Middle frontal gyrus (tissue), 1 donor: Measurements from ENCODE around the gene SNX32.
A peak's percentile ranks its signal among the peaks of the same experiment; 100 is the strongest.

ENCODE experiments used
- DNase-seq: peaks from one replicate; pipeline ENCODE4 v3.0.0-alpha.2; 2015; ENCODE audit warnings: low spot score; ENCODE audit errors: extremely low spot score

Gene SNX32

DNA sequence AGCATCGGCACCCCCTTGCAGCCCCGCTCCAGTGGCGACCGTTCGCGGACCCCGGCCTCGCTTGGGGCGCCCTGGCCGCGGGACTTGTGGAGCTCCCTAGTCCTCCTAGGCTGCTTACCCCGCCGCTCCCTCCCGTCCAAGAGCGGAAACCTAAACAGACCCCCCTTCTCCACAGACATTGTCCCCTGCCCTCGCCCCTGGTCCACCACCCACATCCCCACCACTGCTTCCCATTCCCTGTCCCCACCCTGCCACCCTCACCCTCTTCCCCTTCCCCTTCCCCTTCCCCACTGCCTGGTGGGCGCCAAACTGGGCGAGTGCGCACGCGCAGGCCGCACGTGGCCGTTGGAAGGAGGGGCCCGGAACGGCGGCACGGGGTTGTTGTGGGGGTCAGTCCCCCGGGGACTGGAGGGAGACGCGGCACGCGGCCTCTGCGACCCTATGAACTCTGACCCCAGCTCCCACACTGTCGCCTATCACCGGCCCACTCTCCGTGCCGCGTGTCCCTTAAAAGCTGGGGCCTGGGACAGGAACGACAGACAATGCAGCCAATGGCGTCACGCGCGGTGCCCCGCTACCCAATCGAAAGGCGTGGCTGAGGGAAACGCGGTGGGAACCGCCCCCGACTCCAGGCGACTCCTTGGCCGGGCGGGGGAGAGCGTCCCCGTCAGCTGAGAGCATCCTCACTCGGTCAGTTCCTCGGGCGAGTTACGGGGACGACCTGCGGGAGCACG lies at the start of gene SNX32:
TSS of gene SNX32 (plus strand) at position 667 of the 734 bp plus-strand sequence. CDS start 103 bp downstream, outside the sequence.
- DNase-seq = peak; percentile 91

DNA sequence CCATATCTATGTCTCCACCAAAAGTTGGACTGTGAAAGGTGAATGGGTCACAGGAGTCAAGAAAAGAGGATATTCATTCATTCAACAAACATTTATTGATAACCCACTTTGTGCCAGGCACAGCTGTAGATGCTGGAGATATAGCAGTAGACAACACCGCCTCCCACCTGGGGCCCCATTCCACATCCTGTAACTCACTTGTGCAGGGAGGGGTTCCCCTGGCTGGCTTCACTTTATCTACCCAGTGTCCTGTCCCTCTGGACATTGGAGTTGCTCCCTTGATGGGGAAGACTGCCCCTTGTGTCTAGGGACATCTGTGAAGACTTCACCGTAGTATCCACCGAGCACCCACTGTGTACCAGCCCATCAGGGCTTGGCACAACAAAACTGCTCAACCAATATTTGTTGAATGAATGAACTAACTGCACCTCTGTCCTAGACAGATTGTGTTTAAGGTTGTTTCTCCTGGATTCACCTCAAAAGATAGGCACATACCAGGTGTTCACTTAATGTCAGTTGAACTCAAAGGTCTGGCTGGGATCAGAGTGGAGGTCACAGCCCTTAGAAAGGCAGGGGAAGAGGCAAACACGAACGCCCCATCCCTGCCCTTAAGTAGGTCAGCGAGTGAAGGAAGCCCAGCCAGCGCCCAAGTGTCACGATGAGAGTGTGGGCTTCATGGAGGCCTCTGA lies 48.3 kb upstream of the SNX32 start:
- no peak for DNase-seq

DNA sequence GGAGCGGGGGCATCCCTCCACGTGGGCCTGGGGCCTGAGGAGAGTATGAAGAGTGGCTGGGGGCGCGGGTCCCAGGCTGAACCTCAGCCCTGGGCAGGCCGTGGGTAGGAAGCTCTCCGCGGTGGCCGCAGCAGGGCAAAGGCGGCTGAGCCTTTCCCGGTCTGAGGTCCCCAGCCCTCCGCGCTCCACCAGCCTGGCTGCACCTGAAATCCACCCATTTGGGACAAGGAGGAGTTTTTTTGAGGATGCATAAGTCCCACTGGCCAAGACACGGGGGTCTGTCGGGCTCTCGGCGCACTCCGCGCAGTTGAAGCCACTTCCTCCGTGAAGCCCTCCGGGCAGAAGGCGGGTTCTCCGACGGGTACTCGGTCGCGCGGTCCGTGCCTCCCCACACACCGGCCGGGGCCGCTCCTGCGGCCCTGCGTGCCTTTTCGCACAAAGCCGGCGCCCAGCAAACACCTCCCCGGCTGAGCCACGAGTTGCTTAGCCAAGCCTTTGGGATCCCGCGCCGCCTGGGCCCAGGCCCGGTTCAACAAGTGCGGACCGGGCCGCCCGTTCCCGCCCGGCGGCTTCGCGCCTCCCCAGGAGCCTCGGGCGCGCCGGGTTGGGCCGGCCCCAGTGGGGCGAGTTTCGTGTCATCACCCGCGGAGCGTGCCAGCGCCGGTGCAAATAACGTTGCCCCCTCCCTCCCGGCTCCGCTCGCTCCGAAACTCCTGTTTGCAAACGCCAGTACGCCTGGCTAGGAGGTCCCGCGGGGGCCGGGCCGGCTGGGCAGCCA lies 47.6 kb upstream of the SNX32 start:
- no peak for DNase-seq

DNA sequence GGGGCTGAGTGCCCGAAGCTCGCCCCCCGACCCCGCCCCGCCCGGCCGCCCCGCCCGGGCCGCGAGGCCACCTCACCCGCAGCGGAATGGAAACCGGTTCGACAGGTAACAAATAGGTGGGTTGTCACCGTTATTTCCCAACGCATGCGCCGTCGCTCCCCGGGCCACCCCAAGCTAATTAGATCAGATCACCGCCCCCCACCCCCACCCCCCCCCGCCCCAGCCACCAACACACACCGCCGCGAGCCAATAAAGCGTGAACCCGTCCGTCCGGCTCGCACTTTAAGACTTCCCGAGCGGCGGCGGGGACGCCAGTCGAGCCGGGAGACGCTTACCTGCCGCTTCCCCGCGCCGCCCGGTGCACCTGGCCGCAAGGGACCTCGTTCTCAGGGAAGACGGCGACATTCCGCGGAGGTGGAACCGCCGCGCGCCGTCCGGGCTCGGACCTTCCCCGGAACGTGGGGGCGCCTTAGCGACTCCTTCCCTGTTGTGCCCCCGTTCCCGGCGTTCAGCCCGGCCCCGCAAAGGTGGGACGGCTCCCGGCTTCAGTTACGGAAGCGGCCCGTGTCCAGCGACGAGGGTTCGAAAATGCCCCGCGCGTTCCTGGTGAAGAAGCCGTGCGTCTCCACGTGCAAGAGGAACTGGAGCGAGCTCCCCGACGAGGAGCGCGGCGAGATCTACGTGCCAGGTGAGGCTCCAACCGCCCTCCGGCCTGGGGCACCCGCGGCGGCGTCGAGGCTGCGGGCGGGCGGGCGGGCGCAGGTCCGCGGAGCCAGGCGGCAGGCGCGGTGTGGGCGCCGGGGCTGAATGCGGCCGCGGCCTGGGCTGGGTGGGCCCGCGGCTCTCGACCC lies 46.8 kb upstream of the SNX32 start, which contains the start of gene OVOL1:
TSS of gene OVOL1 (plus strand) at position 278 of the 851 bp plus-strand sequence. CDS start at position 589, 311 bp downstream.
- no peak for DNase-seq

DNA sequence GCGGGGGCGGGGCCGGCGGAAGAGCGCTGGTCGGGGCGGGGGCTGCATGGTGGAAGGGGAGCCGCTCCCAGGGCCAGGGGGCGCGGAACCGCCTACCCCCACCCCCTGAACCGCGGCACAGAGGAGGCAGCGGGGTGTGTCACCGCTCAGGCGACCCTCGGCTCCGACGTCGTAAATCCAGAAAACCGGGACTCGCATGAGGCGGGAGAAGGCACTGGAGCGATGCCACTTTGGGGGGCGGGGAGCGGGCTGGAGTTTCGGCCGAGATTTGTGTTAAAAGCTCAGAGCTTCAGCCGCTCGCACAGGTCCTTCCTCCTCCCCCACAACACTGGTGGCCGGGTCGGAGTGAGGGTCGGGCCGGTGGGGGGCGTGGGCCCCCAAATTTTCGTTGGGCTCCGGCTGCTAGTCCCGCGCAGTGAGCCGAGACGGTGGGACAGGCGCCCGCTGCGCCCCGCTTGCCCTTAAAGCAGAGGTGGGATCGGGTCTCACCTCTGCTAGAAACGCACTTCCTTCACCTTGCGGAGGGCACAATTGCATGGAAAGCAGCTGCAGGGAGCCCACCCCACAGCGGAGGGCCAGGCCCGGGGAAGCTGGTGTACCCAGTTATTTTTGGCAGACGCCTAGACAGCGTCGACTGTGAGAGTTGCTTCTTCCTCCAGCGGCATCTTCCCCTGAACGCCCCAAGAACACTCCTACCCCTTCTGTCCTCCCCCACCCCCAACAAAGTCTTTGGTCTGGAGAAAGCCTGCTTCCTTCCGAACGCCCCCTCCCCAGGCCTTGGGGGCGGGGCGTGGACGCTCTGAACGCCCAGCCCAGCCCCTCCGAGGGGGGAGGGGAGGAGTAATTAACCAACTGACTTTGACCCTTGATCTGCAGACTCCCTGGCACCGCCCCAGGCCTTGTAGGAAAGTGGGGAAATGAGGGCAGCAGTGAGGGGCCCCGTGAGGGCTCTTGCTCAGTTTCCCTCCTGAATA lies 45.8 kb upstream of the SNX32 start:
- no peak for DNase-seq

DNA sequence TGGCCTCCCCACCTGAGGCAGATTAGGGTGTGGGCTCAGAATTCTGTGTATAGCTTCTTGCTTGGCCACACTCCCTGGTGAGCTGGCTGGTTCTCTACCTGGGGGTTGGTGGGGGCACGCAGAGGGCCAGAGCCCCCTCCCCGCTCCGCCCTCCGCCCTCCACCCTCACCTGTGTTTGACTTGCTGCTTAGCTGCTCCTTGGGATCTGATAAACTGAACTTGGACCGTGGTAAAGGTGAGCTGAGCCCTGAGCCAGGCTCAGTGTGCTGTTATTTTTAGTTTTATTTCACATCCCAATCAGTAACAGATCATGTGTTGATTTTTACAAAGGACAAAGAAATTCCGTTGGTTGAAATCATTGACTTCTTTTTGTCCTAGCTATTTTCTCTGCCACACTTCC lies 44.9 kb upstream of the SNX32 start:
- no peak for DNase-seq

DNA sequence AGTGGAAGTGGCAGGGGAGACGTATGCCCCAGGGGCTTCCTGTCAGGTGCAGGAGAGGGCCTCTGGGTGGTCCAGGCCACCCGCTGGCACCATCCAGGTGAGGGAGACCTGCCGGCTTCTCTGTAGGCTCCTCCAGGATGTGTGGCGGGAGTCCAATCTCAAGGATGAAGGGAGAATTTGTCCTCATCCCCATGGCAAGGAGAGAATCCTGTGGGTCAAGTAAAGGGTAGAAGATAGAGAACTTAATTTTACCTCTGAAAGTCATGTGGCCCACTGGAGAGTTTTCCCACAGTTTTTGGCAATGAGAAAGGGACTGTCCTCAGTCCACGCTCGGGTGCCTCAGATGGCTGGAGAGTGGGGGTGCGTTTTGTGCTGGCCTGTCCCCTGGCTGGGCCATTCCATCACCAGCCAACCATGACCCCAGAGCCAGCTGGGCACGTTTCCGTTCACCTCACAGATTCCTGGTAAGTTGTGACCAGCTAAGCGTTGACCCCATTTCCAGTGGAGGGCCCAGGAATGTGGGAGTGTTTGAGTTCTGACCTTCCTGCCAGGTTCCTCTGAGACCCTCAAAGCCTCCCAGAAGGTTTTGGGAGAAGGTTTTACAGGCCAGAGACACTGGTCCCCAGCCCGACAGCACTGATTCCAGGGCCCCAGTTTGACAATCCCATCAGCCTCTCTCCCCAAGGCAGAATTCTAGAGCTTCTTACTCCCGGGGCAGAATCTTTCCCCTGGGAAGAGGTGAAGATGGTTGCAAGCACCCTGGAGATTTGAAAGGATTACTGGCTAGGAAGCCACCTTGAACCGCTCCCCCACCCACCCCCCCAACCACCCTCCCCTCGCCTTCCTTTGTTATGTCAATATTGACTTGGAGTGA lies 44.3 kb upstream of the SNX32 start:
- no peak for DNase-seq

DNA sequence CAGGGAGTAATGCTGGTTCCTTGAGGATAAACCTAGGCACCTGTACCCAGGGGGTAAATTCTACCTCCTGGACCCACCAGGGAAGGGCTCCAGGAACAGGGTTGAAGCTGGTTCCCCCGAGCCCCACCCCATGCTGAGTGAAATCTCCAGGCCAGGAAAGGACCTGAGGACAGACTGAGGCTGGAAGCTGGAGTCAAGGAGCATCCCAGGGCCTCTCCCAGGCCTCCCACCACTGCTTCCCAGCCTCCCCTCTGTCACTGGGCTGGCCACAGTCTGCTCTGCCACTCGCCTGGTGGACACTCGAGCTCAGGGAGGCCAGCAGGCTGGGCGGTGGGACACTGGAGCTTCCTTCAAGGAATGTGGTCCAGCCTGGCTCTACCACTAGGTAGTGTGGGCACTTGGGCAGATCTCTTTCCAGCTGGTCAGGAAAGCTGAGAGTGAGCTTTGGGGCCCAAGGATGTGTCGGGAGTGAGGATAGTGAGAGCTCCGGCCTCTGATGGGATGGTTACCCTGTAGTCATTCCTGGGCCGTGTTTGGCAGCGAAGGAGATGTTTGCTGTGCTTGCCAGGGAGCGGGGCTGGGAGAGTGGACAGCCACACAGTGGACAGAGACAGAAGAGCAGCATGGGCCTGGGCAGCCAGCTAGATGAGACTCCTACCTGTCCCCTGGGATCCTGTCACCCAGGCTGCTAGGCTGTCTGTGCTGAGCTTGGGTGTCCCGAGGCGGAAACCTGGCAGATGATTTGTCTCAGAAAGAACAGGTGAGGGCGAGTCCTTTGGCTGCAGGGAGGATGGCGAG lies 43.5 kb upstream of the SNX32 start:
- no peak for DNase-seq

DNA sequence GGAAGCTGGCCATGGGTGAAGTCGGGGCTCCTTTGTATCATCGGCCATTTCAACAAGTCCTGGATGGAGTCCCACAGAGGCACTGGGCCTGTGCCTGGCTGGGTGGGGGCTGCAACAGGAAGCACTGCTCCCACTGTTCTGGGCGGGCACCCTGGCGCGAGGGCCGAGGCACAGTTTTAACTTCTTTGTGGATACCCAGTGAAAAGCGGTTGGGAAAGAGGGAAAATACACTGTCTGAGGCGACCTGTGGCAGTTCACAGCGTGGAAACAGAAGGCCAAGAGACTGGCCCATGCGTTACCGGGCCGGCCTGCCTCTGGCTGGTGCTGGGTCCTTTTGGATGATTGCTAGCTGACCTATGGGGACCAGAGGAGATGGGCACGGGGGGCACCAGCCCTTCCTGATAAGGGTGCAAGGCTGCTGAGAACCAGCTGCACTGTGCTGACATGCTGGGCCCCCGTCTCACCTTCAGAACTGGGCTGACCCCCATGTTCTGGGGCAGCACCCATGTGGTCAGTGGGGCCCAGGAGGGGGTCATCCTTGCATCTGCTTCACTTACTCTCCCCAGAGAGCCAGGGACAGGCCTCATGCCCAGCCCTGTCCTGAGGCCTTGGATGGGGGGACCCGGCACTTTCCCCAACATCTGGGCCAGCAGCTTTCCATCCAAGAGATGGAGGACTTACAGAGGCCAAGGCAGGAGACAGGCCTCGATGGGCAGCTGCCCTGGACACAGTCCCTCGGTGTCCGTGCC lies 42.7 kb upstream of the SNX32 start:
- DNase-seq = no peak

DNA sequence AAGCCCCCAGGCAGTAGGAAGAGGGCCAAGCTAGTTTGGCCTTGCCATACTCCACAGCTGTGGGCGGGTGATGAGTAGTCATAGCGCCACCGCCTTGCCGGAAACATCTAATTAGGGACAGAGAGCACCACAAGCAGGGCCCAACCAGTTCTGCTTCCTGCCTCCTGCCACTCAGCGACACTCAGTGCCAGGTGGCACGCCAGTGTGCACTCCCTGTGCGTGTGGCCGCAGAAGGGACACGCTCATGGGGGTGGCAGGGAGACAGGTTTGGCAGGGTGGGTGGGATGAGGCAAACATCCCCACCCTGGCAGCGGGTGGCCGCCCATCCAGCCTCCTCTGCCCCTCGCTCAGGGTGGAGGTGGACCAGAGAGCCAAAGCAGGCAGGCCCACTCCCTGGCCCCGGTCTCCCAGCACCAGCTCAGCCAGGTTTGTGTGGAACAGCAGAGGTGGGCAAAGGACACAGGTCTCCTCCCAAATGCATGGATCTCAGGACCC lies 42.0 kb upstream of the SNX32 start:
- no peak for DNase-seq

DNA sequence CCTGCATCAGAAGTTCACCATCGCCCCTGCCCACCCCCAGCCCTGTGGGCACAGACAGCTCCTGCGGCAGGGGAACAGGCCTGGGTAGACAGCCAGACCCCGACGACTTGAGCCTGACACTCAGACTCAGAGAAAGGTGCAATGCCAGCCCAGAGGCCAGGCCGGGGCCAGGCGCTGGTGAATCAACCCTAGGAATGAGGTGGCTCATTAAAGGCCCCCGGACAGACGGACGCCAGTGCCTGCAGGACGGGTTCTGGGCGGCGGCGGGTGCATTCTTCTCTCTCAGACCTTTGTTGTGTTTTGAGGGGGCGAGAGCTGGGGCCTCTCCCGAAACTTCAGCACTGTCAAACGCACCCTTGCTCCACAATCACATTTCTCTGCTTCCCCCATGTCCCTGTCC lies 41.3 kb upstream of the SNX32 start:
- DNase-seq = no peak

DNA sequence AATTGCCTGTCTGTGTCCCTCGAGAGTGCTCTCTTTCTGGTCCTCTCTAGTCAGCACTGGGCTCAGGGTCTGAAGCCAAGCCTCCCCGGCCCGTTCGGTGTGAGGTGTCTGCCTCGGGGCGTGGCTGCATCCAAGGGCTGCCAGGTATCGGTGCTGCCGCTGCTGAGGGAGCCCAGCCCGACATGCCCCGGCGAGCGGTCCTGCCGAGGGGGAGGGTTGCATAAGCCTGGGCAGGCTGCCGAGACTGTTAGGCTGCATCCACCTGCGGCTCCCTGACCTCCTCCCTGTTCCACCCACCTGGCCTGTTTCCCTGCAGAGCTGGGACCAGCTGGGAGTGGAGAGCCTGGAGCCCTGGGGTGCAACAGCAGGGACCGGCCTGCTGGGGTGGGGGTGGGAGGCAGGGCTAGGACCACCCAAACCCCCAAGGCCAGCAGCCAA lies 40.6 kb upstream of the SNX32 start:
- DNase-seq = no peak

DNA sequence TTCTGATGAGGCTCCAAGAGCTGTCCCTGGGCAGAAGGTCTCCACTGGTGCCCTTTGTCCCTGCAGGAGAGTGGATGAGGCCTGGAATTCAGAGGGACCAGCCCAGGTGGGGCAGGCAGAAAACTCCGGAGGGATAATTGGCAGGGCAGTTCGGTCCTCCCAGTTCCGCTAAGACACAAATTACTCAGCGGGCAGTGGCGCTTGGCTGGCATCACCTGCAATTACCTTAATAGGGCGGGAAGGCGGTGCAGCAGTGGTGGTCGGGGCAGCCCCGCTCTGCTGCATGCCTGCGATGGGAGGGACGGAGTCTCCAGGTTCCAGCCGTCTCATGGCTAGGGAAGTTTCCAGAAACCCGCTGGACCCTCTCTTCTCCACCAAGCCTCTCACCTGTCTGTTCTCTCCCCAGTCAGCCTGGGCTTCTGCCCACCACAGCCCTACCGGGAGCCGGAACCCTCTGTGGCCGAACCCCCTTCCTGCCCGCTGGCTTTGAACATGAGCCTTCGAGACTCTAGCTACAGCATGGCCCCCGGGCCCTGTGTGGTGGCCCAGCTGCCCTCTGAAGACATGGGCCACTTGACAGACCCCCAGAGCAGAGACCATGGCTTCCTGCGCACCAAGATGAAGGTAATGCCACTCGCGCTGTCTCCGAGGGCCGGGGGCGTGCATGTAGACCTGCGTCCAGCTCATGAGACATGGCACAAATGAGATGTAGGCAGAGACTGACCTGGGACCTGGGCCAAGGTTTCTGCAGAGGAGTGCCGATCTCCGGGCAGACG lies 40.0 kb upstream of the SNX32 start:
- DNase-seq = no peak

DNA sequence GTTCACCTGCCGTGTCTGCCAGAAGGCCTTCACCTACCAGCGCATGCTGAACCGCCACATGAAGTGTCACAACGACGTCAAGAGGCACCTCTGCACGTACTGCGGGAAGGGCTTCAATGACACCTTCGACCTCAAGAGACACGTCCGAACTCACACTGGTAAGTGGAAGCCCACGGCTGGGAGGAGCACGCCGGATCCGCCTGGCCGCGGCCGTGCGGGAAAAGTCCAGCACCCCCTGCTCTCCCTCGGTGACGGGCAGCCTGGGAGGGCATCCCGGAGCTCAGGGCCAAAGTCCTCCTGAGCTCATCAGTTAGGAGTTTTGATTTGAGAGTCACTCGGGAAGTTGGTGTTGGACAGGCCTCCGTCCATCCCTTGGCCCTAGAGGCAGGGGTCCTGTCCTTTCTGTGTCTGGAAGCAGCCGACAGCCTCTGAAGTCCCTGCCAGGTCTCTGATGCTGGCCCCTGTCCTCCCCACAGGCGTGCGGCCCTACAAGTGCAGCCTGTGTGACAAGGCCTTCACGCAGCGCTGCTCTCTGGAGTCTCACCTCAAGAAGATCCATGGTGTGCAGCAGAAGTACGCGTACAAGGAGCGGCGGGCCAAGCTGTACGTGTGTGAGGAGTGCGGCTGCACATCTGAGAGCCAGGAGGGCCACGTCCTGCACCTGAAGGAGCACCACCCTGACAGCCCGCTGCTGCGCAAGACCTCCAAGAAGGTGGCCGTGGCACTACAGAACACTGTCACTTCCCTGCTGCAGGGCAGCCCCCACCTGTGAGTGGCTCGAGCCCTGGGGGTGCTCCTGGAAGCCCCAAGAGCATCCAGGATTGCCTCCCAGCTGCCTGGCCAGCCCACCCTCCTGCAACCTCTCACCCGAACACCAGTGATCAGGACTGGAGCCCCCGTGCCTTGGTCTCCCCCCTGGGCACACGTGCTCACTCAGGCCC lies 38.9 kb upstream of the SNX32 start:
- no peak for DNase-seq
